Embryonic facial prominence (tissue), 1 donor: ENCODE data around the gene LOXL3.

Experiments used
- DNase-seq: peaks from one replicate; pipeline ENCODE4 v3.0.0-alpha.2; 2016; ENCODE audit errors: extremely low spot score

LOXL3 gene

DNA sequence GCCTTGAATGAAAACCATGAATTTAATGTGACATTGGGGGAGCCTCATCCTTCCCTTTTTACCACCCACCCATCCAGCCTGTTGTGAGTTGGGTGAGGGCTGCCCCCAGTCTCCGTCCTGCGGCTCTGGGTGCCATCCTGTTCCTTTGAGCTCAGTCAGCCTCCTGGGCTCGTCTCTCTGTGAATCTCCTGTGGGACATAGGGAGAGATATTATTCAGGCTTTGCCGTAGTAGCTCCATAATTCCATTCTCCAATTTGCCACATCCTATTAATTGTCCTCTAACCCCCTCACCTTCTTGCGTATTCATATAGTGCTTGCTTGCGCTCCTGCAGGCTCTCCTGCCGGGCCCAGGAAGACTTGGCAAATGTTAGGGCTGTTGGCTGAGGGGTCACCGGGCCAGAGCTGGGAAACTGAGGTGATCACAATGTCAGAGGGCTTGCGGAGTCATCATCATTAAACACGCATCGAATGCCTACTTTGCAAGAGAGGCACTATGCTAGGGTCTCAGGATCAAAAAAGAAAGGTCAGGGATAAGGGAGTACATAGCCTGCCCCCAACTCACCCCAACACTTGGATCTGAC, 27.0 kb downstream of the LOXL3 start:
- no peak for DNase-seq

DNA sequence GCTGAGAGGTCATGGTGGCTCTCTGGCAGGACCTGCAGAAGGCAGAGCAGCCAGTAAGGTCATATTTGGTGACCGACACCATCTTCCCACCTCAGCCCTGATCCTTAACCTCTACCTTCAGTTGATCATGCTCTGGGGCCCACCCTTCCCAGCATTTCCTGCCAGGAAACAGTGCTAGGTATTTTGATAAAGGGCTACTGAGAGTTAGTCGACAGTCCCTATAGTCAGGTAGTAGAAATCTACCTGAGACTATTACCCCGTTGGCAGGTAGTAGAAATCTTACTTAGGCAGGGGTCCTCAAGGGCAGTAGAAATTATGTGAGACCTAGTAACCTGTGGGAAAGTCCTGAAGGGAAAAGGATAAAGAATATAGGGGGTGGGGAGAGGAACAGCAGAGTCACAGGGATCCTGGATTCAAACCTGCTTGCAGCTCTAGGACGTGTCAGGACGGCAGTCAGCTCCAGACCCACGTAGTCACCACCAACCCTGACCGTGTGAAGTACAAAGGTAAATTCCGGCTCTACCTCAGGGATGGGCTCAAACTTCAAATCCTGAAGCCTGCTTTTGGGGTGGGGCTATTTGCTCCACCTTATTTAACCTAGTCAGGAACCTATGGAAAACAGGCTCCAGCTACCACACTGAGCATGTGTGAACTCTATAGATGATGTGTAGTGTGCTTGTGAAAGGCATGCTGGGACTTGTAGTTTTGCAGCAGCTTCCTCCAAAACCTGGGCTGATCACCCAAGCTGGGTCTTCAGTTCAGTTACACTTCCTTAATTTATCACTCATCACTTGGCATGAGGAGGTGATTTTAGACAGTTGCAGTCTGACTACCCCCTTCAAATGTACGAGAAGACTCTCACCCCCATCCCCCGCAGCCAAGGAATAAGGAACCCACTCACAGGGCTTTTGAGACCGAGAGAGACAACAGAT, 27.8 kb downstream of the LOXL3 start, which contains the start of gene DQX1:
Gene DQX1, minus strand, starts transcription at position 515 of the 932 bp plus-strand sequence. Its CDS starts 502 bp downstream, at position 13.
- DNase-seq = no peak

DNA sequence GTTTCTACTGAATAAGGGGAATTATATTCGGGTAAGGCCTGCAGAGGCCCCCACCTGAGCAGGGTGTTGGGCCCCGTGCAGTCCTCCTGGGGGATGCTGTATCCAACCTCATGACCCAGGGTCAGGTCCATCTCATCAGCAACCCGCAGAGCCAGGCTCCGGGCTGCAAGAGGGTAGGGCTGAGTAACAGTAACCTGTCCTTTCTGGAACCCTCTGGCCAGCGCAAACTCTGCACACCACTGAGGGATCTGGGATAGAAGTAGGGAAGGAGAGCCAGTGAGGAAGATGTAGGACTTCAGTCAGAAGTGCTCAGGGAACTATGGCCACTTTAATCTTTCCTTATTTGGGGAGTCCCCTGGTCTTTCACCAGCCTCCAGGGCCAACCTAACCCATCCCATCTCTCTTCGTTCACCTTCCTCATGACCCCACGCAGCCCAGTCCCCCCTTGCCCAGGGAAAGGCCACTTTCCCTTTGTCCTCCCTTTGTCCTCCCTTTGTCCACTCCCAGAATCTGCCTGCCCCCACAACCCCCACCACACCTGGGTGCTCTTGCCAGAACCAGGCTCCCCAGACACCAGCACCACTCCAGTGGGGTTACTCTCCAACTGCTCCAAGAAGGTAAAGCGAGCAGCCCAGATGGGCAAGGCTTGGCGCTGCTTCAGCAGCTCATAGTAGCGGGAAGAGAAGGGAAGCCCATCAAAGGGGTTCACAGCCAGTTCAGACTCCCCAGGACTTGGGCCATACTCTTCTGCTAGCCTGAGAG, 28.6 kb downstream of the LOXL3 start:
- DNase-seq = no peak

DNA sequence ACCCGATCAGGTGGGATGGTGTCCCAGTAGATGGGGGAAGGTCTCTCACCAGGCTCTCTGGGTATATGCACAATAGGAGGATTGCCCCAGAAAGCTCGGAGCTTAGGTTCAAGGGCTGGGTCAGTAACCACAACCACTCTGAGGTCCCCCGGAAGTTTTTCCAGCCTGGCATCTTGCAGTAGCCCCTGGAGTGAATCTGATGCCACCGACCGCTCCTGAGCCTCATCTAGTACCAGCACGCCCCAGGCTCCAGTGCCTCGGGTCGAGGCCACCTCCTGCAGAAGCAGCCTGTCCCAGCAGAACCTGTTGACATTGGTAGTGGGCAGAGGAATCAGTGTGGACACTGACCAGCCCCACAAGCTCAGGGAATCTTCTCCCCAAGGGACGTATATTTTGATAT, 29.7 kb downstream of the LOXL3 start:
- no peak for DNase-seq

DNA sequence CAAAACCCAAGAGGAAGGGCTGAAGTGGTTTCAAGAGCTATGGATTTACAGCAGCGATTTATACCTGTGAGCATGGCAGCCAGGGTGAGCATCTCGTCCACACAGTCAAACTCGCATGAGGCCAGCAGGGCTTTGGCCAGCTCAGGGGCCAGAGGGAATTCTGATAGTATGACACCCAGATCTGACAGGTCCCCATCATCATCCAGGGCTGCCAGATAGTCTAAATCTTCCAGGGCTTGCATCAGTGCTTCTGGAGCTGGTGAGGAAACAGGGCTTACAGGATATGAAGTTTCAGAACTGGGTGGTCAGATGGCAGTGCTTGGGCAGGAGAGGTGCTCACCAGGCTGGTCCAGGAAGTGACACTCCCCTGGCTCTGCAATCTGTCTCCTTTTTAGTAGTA, 31.2 kb downstream of the LOXL3 start:
- no peak for DNase-seq

DNA sequence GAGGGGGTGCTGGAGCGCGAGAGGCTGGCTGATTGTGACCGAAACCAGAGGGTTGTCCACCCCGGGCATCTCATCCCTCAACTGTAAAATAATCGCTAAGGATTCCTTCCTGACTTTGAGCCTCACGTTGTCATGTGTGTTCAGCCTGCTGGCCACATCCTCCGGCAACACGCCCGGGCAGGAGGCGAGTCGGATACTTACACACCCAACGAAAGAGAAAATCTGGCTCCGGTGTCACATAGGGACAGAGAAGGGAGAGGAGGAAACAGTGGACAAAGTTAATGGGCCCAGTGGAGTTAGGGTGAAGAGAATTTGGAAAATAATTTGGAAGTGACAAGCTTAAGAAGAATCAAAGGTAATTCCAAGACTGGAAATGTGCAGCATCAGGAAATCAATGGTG, 37.1 kb downstream of the LOXL3 start:
- DNase-seq = no peak

DNA sequence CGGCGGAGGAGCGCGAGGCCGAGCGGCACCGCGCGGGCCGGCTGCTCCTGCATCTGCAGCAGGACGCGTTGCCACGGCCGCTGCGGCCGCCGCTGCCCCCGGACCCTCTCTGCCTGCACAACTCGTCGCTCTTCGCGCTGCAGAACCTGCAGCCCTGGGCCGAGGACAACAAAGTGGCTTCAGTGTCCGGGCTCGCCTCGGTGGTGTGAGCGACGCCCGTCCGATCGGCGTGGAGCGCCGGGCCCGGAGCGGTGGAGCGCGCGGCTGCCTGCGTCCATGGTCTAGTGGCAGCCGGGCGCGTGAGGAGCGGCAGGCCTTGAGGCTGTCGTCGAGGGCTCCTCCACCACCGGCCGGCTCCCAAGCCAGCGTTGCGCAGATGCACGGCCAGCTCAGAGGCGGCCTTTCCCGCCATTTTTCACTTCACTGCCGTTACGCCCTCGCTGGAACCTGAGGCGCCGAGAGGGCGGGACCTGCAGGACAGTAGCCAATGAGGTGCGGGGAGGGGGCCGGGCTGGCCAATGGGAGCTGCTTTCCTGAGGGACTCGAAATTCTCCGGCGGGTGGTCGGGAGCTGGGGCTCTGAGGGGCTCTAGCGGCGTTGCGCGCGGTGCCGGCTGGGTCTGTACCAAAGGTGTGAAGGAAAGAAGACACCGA, 37.6 kb downstream of the LOXL3 start:
- no peak for DNase-seq

DNA sequence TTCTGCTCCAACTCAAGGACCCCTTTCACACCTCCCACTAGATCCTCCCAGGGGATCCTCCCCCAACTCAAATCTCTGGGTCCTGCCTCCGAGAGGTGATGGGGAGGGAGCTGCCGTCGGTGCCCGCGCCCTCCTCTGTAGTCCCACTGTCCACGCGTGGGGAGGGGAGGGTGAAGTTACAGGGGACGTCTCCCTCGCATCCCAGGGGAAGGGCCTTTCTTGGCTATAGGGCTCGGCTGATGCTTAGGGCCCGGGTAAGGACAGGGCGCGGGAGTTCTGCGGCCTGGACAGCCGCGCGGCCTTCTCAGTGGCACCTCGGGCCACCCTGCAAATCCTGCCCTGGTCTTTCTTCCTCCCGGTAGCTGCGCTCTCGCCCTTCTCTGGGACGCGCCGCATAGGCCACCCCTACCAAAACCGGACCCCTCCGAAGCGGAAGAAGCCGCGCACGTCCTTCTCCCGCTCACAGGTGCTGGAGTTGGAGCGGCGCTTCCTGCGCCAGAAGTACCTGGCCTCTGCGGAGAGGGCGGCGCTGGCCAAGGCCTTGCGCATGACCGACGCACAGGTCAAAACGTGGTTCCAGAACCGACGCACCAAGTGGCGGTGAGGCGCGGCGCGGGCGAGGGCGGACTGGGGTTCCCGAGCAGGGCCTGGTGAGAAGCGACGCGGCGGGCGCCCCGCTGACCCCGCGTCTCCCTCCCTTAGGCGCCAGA, 38.3 kb downstream of the LOXL3 start:
- DNase-seq = no peak

DNA sequence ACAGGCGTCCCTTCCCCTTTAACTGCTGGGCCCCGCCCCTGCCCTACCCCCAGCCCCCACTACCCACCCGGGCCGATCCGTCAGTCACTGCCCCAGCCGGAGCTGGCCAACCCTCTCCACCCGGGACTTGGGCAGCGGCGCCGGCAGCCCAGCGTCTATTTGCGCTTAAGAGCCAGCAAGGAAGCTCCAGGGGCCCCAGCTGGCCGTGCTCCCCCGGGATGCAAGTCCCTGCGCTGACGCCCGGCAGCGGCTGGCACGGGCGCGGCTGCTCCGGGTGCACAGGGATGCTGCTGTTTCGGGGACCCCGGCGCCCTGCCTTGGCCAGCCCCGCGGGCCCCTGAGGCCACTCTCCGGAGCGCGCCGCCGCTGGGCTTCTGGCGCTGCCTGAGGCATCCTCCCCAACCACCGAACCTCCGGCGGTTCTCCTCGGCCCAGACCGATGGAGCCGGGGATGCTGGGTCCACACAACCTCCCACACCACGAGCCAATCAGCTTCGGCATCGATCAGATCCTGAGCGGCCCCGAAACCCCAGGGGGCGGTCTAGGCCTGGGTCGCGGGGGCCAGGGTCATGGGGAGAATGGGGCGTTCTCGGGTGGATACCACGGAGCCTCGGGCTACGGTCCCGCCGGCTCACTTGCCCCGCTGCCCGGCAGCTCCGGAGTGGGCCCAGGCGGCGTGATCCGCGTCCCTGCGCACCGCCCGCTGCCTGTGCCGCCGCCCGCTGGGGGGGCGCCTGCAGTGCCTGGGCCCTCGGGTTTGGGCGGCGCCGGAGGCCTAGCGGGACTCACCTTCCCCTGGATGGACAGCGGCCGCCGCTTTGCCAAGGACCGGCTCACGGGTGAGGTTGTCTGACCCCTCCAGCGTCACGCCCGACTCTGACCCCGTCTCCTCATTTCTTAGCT, 39.1 kb downstream of the LOXL3 start, which contains the start of gene TLX2:
Gene TLX2, plus strand, starts transcription at position 83 of the 903 bp plus-strand sequence. Its CDS starts 357 bp downstream, at position 440.
- DNase-seq = no peak

DNA sequence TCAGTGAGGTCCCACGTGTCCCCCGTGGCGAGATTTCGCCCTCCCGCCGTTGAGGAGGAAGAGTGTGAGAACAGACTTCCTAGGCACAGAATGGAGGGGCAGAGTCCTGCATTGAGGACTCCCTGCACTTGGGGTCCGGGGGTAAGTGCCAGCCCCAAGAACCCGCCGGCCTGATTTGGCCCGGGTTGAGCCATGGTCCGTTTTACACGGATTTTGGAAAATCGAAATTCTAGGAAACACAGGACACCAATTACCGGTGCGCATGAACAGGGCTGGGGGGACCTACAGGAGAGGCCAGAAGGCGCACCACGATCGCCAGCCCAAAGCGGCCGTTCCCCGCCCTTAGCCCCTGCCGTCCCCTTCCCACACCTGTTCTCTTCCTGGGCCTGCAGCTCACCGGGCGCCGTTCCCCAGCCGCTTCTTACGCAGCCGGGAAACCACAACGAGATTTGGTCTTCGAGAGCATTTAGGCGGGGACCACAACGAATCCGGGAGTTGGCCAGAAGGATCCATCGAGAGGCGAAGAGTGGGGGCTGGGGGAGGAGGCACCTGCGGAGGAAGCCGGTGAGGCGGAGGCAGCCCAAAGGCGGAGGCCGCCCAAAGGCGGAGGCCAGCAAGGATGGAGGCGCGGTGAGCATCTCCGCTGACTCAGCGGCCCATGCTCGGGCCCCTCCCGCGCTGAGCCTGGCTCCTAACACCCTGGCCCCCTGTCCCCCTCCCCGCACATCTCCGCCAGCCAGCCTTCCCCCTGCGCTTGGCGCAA, 40.0 kb downstream of the LOXL3 start:
- no peak for DNase-seq

DNA sequence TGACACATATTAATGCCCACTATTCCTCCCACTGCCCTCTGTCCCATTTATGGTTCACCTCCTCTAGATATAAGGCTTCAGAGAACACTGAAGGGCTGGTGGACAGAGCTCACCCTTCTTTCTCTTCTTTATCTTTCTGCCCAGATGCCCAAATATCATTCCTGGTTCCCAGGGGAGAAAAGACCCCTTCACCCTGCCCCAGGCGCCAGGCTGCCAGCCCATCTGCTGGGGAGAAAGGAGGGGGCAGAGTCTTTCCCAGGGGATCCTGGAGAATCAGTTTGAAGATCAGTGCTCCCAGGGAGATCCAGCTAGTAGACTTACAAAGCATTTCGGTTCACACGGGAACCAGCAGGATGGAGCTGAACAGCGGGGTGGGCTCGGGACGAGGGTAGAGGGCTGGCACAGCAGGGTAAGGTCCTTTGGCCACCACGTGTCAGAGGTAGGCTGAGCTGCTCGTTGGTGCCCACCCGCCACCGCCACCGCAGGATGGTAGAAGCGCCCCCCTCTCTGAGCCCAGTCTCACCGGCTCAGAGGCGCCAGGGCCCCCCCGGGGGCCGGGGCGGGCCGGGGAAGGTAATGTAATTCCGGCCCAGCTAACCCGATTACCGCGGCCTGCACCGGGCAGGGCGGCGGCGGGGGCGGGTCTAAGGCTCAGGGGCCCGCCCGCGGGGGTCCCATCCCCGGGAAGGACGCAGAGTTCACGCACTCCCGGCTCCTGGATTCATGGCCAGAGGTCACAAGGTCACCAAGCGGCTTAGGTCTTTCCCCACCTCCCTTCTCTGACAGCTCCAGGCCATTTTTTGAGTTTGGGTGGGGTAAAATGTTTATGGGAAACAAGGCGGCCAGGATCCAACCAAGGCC, 40.8 kb downstream of the LOXL3 start:
- DNase-seq = no peak

DNA sequence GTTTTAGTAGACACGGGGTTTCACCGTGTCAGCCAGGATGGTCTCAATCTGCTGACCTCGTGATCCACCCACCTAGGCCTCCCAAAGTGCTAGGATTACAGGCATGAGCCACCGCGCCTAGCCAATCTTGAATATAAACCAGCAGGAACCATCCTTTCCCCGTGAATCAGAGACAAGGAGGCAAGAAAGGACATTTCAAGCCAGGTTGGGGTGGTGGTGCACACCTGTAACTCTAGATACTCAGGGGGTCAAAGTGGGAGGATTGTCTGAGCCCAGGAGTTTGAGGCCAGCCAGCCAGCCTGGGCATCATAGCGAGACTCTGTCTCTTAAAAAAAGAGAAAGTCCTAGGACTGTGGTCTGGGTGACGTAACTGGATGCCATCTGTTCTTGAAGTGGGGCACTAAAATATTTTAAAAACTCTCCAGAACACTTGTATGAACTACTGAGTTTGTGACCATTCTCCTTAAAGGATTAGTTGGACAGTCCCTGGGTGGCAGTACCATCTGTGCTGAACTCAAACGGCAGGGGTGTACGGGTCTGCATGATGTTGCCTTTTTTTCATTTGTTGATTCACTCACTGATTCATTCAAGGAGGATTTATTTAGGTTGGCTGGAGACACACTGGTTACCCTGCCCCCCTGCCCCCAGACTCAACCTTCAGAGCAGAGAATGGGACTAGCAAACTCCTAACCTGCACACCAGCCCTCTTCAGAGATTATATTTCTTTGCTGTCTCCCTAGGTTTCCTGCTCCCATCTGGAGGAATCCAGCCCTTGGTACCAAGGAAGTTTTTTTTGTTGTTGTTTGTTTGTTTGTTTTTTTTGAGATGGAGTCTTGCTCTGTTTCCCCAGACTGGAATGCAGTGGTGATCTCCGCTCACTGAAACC, 42.4 kb downstream of the LOXL3 start:
- no peak for DNase-seq

DNA sequence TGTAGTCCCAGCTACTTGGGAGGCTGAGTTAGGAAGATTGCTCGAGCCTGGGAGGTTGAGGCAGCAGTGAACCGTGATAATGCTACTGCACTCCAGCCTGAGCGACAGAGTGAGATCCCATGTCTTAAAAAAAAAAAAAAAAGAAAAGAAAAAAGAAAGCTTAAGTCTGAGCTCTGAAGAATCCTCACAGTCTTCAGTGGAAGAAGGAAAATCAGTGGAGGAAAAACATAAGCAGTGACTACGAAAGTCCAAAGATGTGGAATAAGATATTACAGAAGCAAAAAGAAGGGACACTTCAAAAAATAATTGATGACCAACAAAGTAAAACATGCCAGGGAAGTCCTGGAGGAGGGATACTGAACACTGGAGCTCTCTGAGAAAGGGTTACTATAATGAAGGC, 43.5 kb downstream of the LOXL3 start:
- DNase-seq = no peak

DNA sequence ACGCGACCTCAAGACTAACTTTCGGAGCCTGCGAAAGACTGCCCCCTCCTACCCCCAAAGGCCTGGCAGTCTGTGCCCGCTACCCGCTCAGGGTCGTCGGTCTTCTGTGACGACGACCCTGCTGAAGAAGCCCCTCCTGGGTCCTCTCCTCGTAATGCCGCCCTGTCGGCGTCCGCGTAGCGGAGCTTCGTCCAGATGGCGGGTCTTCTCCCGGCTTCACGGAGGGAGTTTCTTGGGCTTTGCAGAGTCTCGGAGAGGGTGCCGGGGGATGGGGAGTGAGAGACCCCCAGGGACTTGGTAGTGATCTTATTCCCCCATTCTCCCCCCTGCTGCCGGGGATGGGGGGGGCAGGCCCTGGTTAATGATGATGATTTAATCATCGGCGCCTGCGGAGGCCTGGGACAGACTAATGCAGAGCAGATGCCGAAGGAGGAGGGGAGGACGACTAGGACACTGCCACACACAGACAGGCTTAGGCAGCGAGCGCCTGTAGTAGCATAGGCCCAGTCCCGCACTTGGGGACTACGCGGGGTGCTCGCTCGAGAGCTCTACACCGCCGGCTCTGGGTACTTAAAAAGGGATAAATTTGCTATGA, 45.7 kb downstream of the LOXL3 start:
- no peak for DNase-seq

DNA sequence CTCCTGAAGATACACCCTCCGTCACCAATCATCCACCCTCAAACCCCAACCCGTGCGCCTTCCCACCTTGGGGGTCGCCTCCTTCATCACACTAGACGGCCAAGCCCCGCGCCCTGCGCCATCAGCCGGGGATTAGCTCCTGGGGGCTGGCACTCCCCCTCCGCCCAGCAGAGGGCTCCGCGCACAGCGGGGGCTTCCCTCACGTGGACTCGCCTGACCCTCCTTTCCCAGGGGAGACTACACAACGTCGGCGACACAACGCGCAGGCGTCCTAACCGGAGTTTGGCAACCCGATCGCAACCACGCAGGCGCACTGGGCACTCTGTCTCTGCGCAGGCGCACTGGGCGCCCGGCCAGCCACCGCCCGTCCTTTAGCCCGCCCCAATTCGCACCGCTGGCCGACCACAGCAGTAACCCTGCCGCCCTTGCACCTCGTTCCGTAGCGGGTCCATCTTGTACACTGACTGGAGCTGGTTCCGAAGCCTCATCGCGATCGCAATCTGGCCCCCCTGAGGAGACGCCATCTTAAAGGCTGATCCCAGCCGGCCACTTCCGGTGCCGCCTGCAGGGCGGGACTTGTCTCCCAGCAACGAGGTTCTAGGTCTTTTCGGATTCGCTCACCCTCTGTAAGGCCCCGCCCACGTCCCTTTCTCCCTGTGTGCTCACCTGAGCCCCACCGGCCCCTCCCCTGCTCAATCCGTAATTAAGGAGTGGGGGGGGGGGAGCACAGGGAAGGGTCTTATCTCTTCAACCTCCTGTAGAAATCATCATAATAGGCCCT, 46.4 kb downstream of the LOXL3 start, which contains the start of gene PCGF1:
Gene PCGF1, minus strand, starts transcription at position 551 of the 781 bp plus-strand sequence. Its CDS starts 27 bp downstream, at position 524.
- DNase-seq = peak; percentile 95
